Thyroid gland (tissue), 4 donors: ENCODE results near the gene ZNF672.

Experiments
- CTCF ChIP-seq, 6 experiments: fragments of 200-600 bp in 3 of 6; fragments of 450-650 bp in 3 of 6; sonication (generic) in 3 of 6; IDR thresholded peaks; one replicate each; pipeline ENCODE4 v1.5.1; 2016 to 2019; ENCODE audit warnings: antibody characterized with exemption in 6 of 6, mild to moderate bottlenecking in 2 of 6, inconsistent platforms in 1 of 6, moderate library complexity in 1 of 6
- POLR2A ChIP-seq, 2 donors: fragments of 450-650 bp; IDR thresholded peaks; one replicate each; pipeline ENCODE4 v1.6.1; 2017; ENCODE audit warnings: antibody characterized with exemption in 2 of 2, mild to moderate bottlenecking in 2 of 2, moderate library complexity in 1 of 2

GRCh38 chr1:248851390-248851789 is 13.4 kb downstream of the ZNF672 start:
- no peak for TF ChIP-seq POLR2A (IDR thresholded peaks at IDR 0.05)
- no peak for TF ChIP-seq CTCF (IDR thresholded peaks at IDR 0.05)
